HG03108 (cell line): Measurements from ENCODE around the gene ZNF717.
"Not testable (repeated sequence)": the region's sequence is repeated elsewhere in the genome, so short reads cannot be mapped to it uniquely, and the experiment has no call there.

Experiments
- ATAC-seq: cut with Tn5 transposase; IDR thresholded peaks from one replicate; pipeline ENCODE4 v1.9.1; 2021; ENCODE audit warnings: moderate library complexity; ENCODE audit not compliant: unreplicated experiment

The ZNF717 gene

GRCh38 chr3:75785081-75785755, at the start of gene ZNF717:
ZNF717 (minus strand) TSS chr3:75785549; CDS start chr3:75783362, 2,187 bp downstream.
- not testable (repeated sequence) for ATAC-seq

GRCh38 chr3:75831076-75831475, 45.7 kb upstream of the ZNF717 start:
- ATAC-seq: not testable (repeated sequence)

GRCh38 chr3:75818019-75818418, 32.7 kb upstream of the ZNF717 start:
- ATAC-seq: not testable (repeated sequence)

GRCh38 chr3:75816287-75817180, 31.2 kb upstream of the ZNF717 start:
- not testable (repeated sequence) for ATAC-seq

- ATAC-seq: no peak
These were observed 29.4 kb upstream of the ZNF717 start for GRCh38 chr3:75814797-75815196.

- no peak for ATAC-seq
These were observed 2.8 kb downstream of the ZNF717 start for GRCh38 chr3:75782506-75782905.

- ATAC-seq: no peak
These were observed 4.1 kb downstream of the ZNF717 start for GRCh38 chr3:75781079-75781745.

GRCh38 chr3:75777742-75778141, 7.6 kb downstream of the ZNF717 start:
- not testable (repeated sequence) for ATAC-seq

GRCh38 chr3:75771631-75772030, 13.7 kb downstream of the ZNF717 start:
- not testable (repeated sequence) for ATAC-seq

GRCh38 chr3:75768303-75769017, 16.9 kb downstream of the ZNF717 start:
- no peak for ATAC-seq

GRCh38 chr3:75737831-75738493, 47.4 kb downstream of the ZNF717 start:
- no peak for ATAC-seq

GRCh38 chr3:75727985-75728384, 57.4 kb downstream of the ZNF717 start:
- no peak for ATAC-seq

GRCh38 chr3:75692061-75692460, 93.3 kb downstream of the ZNF717 start:
- ATAC-seq: no peak

- ATAC-seq: no peak
These were observed 98.0 kb downstream of the ZNF717 start for GRCh38 chr3:75687323-75687722.
